ENCODE measurements around the gene GET4. TPM values are rescaled to one million over a fixed set of nuclear protein-coding genes. Genes with fewer than 3 reads are reported as not detected.

GET4 gene
- total and polyA plus RNA-seq, 4 donors: 19.5 to 34.7 (median 27.3) TPM

DNA sequence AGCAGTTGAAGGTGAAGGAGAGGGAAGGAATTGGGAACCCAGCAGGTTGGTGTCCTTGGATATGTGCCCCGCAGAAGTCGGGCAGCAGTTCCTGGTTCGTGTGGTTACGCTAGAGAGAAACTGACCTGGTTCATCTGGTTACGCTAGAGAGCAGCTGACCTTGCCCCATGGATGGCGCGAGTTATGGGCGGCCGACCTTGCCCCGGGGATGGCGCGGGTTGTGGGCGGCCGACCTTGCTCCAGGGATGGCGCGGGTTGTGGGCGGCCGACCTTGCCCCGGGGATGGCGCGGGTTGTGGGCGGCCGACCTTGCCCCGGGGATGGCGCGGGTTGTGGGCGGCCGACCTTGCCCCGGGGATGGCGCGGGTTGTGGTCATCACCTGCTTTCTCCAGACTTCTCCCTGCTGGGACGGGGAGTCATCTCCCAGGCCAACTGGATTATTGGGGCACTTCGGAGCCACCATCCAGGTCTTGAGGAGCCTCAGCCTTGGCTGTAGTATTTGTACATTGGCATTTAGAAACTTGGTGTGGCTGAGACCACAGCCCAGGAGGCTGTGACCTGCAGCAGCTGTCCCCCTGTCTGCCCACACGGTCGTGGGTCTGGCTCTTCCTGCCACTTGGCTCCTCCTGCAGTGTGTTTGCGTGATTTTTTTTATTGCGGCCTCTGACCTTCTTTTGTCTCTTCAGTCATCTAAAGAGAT lies 6.1 kb downstream of the GET4 start:
- Histone ChIP-seq H3K4me1 (ENCODE audit: control insufficient read depth in 4 of 4, insufficient read depth in 4 of 4, low read length in 3 of 4) (peaks cover 48 to 85% (median 67%) of the 10 kb centered on the region in 4 donors), H3K36me3 (ENCODE audit: control insufficient read depth in 4 of 4, insufficient read depth in 3 of 4, low read depth in 1 of 4, low read length in 3 of 4) (peaks cover 0 to 2% (median 0%) of the 10 kb centered on the region in 4 donors), H3K4me3 (ENCODE audit: low read depth in 1 of 3, low read length in 3 of 3) (no peak overlapping the region), H3K27ac (ENCODE audit: low read depth in 1 of 2, low read length in 2 of 2) (peak overlapping the region; percentile 57 to 76), H3K9ac (ENCODE audit: low read depth in 1 of 2, low read length in 2 of 2) (peak overlapping the region in 1 of 2 donors; percentile 72), H3K9me3 (ENCODE audit: control insufficient read depth in 4 of 4, low read length in 3 of 4) (no peaks in the 10 kb centered on the region), H3K27me3 (ENCODE audit: control insufficient read depth in 4 of 4, insufficient read depth in 4 of 4, low read length in 3 of 4) (no peaks in the 10 kb centered on the region)
- no peak for DNase-seq (ENCODE audit: low spot score)
- TF ChIP-seq NR2F2 (IDR thresholded peaks at IDR 0.05) (no peak), RAD21 (IDR thresholded peaks at IDR 0.05) (no peak), YY1 (IDR thresholded peaks at IDR 0.05) (peak; percentile 44), RXRA (IDR thresholded peaks at IDR 0.05) (peak in 1 of 2 donors; percentile 65), HNF4A (conservative IDR thresholded peaks at IDR 0.05) (peak in 1 of 2 donors; percentile 73)
- WGBS: 53% methylated on average over 37 of the region's 37 CpGs

DNA sequence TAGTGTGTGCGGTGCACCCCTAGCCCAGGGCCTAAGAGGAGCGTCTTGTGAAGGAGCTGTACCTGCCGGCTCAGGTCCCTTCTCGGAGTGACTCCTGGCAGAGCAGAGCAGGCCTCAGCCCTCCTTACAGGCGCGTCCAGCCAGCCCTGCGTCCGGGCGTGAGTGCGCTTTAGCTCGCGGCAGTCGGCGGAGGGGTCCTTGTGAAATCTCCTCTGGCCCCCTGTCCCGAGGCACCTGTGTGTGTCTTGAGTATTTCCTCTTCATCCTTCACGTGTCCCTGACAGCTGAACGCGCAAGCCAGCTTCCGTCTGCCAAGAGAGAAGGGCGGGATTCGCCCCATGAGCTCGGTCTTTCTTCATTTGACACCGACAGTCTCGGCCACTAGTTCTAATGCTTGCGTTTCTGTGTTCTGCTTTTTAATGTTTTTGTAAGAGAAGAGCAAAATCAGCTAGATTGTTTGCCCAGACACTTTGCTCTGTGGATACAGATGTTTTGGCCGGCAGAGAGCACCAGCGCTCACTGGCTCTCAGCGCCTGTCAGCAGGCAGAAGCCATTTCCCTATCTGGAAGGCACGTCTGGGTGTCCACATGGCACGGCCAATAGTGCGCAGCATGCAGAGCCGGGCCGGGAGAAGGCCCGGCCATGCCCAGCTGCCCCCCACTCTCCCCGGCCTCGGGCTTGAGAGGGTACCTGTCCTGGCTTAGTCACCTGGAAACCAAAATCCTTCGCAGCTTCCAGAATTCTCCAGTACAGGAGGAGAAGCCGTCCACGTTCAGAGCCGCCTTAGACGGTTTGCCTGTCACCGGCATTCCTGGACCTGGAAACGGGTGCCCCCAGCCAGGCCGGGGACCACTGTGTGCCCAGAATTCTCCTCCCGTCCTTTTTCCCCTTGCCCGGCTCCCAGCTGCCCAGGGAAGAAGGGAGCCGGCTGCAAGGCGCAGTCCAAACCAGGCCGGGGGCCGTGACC lies 7.0 kb downstream of the GET4 start:
- H3K4me1 ChIP-seq (ENCODE audit: control insufficient read depth in 4 of 4, insufficient read depth in 4 of 4, low read length in 3 of 4): peaks cover 50 to 89% (median 68%) of the 10 kb centered on the region in 4 donors
- peak overlapping the region in 1 of 2 donors; percentile 72 for H3K9ac ChIP-seq (ENCODE audit: low read depth in 1 of 2, low read length in 2 of 2)
- no peak overlapping the region for H3K4me3 ChIP-seq (ENCODE audit: low read depth in 1 of 3, low read length in 3 of 3)
- WGBS: 74% methylated on average over 50 of the region's 50 CpGs
- no peak for DNase-seq (ENCODE audit: low spot score)
- H3K27ac ChIP-seq (ENCODE audit: low read depth in 1 of 2, low read length in 2 of 2): peak overlapping the region; percentile 57 to 76
- peak in 1 of 2 donors; percentile 8 for TF ChIP-seq HNF4A (conservative IDR thresholded peaks at IDR 0.05)
- no peak for TF ChIP-seq EGR1 (IDR thresholded peaks at IDR 0.05; ENCODE audit: low read depth in 2 of 2)
- TF ChIP-seq YY1 (IDR thresholded peaks at IDR 0.05): peak; percentile 77
- H3K36me3 ChIP-seq (ENCODE audit: control insufficient read depth in 4 of 4, insufficient read depth in 3 of 4, low read depth in 1 of 4, low read length in 3 of 4): peaks cover 0 to 3% (median 0%) of the 10 kb centered on the region in 4 donors
- no peaks in the 10 kb centered on the region for H3K9me3 ChIP-seq (ENCODE audit: control insufficient read depth in 4 of 4, low read length in 3 of 4)
- H3K27me3 ChIP-seq (ENCODE audit: control insufficient read depth in 4 of 4, insufficient read depth in 4 of 4, low read length in 3 of 4): no peaks in the 10 kb centered on the region

DNA sequence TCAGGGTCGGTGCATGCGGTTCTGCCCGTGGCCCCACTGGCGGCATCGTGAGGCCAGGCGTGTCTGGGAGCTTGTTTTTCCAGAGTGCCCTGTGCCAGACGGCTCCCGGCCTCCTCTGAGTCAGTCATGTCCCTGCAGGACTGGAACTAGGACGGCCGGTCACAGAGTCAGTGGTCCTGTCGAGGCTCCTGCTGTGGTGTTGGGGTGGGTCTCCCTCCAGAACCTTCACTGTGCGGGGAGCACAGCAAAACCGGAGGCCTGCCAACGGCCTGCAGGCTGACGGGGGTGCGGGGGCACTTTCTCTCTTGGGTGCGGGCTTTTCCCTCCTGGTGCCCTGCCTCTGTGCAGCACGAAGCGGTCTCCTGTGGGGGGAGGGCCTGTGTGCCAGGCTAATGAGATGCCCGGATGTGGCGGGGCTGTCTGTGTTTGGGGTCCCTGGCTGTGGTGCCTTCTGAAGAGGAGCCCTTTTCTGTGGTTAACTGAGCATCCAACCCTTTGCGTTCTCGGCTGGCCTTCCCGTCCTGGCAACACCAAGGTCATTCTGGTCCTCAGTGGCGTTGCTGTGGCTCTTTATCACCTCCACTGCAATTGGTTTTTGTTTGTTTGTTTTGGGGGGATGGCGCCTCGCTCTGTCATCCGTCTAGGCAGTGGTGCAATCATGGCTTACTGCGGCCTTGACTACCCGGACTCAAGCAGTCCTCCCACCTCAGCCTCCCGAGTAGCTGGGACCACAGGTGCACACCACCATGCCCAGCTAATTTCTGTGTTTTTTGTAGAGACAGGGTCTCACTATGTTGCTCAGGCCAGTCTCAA lies 8.0 kb downstream of the GET4 start:
- Histone ChIP-seq H3K9ac (ENCODE audit: low read depth in 1 of 2, low read length in 2 of 2) (peak overlapping the region in 1 of 2 donors; percentile 9), H3K4me3 (ENCODE audit: low read depth in 1 of 3, low read length in 3 of 3) (no peak overlapping the region), H3K4me1 (ENCODE audit: control insufficient read depth in 4 of 4, insufficient read depth in 4 of 4, low read length in 3 of 4) (peaks cover 47 to 90% (median 67%) of the 10 kb centered on the region in 4 donors), H3K27ac (ENCODE audit: low read depth in 1 of 2, low read length in 2 of 2) (peak overlapping the region; percentile 57 to 76), H3K36me3 (ENCODE audit: control insufficient read depth in 4 of 4, insufficient read depth in 3 of 4, low read depth in 1 of 4, low read length in 3 of 4) (peaks cover 0 to 3% (median 0%) of the 10 kb centered on the region in 4 donors), H3K27me3 (ENCODE audit: control insufficient read depth in 4 of 4, insufficient read depth in 4 of 4, low read length in 3 of 4) (no peaks in the 10 kb centered on the region), H3K9me3 (ENCODE audit: control insufficient read depth in 4 of 4, low read length in 3 of 4) (no peaks in the 10 kb centered on the region)
- WGBS: 69% methylated on average over 31 of the region's 31 CpGs
- DNase-seq (ENCODE audit: low spot score): no peak
- TF ChIP-seq HNF4A (conservative IDR thresholded peaks at IDR 0.05): no peak
- TF ChIP-seq EGR1 (IDR thresholded peaks at IDR 0.05; ENCODE audit: low read depth in 2 of 2): no peak
- TF ChIP-seq, protein P1, sequence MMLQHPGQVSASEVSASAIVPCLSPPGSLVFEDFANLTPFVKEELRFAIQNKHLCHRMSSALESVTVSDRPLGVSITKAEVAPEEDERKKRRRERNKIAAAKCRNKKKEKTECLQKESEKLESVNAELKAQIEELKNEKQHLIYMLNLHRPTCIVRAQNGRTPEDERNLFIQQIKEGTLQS (IDR thresholded peaks at IDR 0.05): no peak
- no peak for TF ChIP-seq NR2F2 (IDR thresholded peaks at IDR 0.05)
- TF ChIP-seq SP1 (IDR thresholded peaks at IDR 0.05): no peak
- TF ChIP-seq, protein P2, sequence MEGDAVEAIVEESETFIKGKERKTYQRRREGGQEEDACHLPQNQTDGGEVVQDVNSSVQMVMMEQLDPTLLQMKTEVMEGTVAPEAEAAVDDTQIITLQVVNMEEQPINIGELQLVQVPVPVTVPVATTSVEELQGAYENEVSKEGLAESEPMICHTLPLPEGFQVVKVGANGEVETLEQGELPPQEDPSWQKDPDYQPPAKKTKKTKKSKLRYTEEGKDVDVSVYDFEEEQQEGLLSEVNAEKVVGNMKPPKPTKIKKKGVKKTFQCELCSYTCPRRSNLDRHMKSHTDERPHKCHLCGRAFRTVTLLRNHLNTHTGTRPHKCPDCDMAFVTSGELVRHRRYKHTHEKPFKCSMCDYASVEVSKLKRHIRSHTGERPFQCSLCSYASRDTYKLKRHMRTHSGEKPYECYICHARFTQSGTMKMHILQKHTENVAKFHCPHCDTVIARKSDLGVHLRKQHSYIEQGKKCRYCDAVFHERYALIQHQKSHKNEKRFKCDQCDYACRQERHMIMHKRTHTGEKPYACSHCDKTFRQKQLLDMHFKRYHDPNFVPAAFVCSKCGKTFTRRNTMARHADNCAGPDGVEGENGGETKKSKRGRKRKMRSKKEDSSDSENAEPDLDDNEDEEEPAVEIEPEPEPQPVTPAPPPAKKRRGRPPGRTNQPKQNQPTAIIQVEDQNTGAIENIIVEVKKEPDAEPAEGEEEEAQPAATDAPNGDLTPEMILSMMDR (IDR thresholded peaks at IDR 0.05; ENCODE audit: low read depth, low read length, missing input control): no peak
- TF ChIP-seq RXRA (IDR thresholded peaks at IDR 0.05): no peak
- TF ChIP-seq, protein P3, sequence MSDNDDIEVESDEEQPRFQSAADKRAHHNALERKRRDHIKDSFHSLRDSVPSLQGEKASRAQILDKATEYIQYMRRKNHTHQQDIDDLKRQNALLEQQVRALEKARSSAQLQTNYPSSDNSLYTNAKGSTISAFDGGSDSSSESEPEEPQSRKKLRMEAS (IDR thresholded peaks at IDR 0.05): no peak
- TF ChIP-seq, protein P4, sequence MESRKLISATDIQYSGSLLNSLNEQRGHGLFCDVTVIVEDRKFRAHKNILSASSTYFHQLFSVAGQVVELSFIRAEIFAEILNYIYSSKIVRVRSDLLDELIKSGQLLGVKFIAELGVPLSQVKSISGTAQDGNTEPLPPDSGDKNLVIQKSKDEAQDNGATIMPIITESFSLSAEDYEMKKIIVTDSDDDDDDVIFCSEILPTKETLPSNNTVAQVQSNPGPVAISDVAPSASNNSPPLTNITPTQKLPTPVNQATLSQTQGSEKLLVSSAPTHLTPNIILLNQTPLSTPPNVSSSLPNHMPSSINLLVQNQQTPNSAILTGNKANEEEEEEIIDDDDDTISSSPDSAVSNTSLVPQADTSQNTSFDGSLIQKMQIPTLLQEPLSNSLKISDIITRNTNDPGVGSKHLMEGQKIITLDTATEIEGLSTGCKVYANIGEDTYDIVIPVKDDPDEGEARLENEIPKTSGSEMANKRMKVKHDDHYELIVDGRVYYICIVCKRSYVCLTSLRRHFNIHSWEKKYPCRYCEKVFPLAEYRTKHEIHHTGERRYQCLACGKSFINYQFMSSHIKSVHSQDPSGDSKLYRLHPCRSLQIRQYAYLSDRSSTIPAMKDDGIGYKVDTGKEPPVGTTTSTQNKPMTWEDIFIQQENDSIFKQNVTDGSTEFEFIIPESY (IDR thresholded peaks at IDR 0.05): no peak
- TF ChIP-seq FOXA1 (IDR thresholded peaks at IDR 0.05): no peak
- no peak for TF ChIP-seq YY1 (IDR thresholded peaks at IDR 0.05)
- no peak for TF ChIP-seq JUND (IDR thresholded peaks at IDR 0.05)
- TF ChIP-seq HNF4G (IDR thresholded peaks at IDR 0.05): no peak
- TF ChIP-seq RAD21 (IDR thresholded peaks at IDR 0.05): no peak
- TF ChIP-seq TAF1 (conservative IDR thresholded peaks at IDR 0.05): no peak
- TF ChIP-seq FOXA2 (IDR thresholded peaks at IDR 0.05): no peak
